HG03196 (cell line): ENCODE data around the gene CCL17.
"Not testable (repeated sequence)": the region's sequence is repeated elsewhere in the genome, so short reads cannot be mapped to it uniquely, and the experiment has no call there.

ENCODE experiments used
- ATAC-seq: cut with Tn5 transposase; IDR thresholded peaks from one replicate; pipeline ENCODE4 v1.9.1; 2021; ENCODE audit not compliant: unreplicated experiment

Gene CCL17

DNA sequence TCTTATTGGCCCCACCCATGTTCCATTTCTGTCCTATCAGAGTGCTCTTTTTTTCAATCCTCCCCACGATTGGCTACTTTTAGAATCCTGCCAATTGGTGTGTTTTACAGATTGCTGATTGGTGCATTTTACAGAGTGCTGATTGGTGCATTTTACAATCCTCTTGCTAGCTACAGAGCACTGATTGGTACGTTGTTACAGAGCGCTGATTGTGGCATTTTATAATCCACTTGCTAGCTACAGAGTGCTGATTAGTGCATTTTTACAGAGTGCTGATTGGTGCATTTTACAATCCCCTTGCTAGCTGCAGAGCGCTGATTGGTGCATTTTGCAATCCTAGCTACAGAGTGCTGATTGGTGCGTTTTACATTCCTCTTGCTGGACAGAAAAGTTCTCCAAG, 9.5 kb upstream of the CCL17 start:
- ATAC-seq: no peak

DNA sequence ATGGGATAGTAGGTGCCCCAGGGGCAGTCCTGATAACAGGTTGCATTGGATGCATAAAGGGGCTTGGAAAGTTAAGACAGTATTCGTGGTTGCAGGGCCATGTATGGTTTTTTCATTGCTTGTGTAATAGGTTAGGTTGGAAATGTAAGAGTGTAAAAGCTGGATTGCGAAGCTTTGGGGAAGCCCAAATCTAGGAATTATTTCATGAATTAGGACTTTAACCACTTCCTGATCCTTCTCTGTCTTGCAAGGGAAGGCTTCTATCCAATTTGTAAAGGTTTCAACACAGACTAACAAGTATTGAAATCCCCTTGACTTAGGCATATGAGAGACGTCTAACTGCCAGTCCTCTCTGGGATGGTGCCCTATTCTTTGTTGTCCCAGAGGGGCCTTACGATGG, 7.8 kb upstream of the CCL17 start:
- no peak for ATAC-seq

DNA sequence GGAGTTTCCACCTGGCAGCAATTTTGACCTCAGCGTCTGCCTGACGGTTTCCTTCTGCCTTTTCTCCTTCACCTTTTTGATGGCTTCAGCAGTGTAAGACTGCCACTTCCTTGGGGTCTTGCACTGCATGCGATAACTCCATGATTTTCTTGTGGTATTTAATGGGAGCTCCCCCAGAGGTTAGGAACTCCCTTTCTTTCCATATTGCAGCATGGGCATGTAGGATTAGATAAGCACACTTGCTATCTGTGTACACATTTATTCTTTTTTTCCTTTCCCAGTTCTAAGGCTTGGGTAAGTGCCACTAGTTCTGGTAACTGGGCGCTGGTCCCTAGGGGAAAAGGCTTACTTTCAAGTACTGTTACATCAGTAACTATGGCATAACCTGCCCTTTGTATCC, 7.1 kb upstream of the CCL17 start:
- ATAC-seq: not testable (repeated sequence)

DNA sequence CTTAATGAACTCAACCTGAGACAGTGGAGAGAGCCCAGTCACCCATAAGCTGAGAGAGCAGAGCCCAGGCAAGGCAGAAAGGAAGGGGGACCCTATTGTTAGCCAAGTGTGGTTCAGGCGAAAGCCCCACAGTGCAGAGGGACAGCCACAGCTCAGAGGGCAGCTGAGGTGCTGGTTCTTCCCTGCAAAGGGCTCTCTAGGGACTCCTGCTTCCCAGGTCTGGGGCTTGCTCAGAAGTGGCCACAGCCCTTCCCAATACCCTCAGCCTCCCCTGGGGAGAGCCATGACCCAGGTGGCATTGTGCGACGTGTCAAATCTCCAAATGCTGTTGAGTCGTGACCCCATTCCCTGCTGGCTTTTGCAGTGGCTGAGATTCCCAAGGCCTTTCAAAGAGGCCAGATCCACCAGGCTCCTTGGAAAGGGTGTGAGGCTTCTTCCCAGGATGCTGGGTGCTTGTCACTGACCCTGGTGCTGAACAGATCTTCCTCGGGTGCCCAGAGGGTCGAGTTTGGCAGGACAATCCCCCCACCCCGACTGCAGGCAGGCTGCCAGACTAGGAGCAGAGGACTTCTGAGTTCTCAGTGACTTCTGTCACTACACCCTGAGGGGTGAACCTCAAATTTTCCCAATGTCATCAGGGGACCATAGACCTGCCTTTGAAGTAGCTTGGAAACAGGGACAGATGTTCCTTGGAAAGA, 2.5 kb upstream of the CCL17 start:
- no peak for ATAC-seq

DNA sequence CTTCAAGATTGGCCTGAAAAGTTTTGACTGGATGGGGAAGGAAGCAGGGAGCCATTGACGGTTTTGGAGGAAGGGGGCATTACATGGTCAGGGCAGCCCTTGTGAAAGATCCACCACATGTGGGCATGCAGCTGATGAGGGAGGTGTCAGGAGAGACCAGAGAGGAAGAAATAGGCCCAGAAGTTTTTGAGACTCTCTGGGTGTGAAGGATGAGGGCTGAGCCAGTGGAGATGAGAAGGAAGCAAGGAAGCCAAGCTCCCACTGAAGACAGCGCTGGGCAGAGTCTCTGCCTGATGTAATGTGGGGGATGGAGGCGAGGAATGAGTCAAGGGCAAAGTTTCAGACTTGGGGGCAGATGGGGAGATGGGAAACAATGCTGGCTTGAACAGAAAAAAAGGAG, 530 bp downstream of the CCL17 start:
- ATAC-seq: no peak

DNA sequence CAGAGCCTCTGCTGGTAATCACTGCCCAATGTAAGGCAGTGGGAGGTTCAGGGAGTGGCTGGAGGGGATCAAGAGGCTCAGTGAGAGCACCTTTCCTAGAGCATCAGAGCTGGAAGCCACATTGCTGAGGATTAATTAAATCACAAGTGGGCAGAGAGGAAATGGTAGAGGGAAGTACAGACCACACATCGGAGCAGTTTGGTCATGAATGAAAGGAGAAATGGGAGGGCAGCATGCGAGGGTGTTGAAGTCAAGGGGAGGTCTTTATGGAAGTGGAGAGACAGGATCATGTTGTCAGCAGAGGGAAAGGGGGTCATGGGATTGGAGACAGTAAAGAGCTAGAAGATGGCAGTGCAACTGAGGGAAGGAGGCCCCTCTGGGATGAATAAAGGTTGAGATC, 2.3 kb downstream of the CCL17 start:
- ATAC-seq: no peak

DNA sequence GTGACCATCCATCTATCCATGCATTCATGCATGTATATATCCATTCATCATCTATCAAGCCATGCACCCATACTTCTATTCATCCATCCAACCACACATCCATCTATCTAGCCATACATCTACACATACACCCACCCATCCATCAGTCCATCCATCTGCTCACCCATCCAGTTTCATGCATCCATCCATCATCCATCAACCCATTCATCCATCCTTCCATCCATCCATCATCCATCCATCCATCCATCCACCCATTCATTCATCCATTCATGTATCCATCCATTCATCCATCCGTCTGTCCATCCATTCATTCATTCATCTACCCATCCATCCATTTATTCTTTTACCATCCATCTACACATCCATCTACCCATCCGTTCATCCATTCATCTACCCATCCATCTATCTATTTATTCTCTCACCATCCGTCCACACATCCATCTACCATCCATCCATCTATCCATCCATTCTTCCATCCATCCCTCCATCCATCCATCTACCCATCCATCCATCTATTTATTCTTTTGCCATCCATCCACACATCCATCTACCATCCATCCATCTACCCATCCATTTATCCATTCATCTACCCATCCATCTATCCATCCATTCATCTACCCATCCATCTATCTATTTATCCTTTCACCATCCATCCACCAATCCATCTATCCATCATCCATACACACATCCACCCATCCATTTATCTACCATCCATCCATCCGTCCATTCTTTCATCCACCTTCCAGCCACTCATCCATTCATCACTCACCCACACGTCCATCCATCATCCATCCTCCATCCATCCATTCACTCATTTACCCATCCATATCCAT, 3.2 kb downstream of the CCL17 start:
- no peak for ATAC-seq

DNA sequence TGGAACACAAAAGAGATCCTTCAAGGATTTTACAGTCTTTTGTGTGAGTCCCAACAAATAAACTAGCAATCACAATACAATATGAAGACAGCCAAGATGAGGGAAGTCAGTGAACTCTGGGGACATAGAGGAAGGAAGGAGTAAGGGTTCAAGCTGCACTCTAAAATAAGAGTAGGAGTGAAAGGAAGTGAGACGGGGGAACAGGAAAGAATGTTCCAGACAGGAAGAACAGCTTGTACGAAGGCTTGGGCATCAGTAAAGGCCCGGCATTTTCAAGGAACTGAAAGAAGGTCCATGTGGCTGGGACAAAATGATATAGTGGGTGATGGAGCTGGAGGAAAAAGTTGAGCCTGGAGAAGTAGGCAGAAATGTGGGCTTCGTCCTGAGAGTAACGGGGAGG, 4.5 kb downstream of the CCL17 start:
- no peak for ATAC-seq

DNA sequence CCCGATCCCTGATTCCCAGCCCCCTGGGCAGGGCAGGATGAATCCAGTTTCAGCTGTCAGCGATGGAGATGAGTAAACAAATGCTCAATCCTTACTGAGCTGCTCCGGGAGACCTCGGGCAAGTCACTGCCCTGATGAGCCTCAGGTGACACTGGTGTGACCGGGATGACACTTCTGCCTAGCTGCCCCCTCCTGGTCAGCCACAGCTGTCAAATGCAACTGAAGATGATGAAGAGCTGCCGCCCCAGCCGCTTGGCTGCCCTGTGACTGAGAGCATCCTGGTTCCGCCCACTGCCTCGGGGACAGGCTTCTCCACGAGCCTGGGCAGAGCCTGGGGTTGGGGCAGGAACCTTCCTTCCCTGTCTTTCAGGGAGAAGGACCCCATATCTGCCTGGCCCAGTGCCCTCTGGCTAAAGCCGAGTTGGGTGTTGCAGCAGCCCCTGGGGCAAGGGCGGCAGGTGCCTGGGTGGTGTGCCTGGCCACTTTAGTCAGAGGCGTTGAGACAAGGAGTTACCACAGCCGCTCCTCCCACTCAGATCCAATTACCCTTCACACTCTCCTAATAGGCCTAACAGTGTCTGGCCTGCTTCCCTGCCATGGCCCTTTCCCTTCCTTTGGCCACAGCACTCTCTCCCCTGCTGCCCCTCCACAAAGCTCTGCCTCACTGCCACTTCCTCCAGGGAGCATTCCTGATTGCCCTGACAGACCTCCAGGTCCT, 5.5 kb downstream of the CCL17 start:
- no peak for ATAC-seq

DNA sequence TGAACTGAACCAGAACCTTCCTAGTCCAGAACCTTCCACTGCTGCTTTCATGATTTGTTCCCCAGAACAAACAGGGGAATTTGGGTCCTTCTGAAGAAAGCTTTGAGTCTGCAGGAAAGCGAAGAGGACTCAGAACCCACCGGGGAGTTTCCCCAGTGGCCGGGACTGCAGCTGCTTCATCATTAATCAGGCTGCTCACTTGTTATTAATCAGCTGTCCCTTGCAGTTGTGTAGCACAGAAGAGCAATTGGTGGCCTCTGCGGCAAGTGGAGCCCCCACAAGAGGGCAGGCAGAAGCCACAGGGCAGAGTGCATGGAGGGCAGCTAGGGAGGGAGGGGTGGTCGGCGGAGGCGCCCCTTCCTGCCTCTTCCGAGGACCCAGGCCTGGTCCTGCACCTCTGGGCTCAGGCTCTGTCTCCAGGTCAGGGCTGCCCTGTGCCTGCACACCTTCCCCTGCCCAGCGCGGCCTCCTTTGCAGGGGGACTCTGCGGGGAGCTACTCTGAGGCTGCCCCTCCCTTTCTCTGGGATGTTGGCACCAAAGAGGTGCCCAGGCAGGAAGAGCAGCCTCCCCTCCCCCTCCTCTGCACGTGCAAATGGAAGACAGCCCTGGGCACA, 6.9 kb downstream of the CCL17 start:
- no peak for ATAC-seq

DNA sequence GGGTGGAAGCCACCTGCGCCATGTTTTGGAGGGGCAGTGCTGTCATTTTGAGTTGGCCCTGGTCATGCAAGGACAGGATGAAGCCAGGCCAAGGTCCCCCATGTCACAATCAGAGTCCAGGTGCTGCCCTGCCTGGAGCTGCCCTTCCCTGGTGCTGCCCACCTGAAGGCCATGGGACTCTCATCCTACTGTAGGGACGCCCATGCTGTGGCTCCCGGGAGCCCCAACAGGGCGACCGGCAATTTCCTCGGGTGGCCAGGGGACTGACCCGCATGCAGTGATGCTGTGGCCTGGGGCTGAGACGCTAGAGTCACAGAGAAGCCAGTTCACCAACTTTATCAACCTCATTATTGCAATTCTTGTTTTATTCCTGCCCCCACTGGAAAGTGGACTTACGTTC, 8.0 kb downstream of the CCL17 start:
- no peak for ATAC-seq

DNA sequence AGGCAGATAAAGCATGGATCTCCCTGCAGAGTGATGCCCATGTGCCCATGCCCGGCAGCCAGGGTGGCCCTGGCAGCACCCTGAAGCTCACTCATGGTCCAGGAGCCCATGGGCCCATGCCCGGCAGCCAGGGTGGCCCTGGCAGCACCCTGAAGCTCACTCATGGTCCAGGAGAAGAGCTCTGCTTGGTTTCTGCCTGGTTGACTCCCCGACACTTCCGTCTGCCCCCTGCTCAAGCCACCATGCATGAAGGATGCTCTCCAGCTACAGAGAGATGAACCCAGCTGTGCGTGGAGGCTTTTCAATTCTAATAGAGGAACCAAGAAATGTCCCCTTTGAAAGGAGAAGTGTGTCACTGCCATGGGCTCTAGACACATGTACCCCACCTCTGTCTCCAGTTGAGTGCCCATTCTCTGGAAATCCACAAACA, 8.7 kb downstream of the CCL17 start:
- ATAC-seq: no peak

DNA sequence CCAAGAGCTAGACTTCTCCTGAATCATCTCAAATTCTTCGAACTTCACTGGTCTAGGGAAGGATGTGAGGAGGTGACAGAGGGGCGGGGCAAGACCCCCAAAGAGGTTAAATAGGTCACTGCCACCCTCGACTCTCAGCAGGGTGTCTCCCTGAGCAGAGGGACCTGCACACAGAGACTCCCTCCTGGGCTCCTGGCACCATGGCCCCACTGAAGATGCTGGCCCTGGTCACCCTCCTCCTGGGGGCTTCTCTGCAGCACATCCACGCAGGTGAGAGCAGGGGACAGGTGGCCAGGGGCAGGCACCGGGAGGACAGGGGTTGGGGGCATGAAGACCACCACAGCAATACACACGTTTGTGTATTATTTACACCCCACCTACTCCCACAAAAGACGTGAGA, 9.2 kb downstream of the CCL17 start:
- no peak for ATAC-seq

DNA sequence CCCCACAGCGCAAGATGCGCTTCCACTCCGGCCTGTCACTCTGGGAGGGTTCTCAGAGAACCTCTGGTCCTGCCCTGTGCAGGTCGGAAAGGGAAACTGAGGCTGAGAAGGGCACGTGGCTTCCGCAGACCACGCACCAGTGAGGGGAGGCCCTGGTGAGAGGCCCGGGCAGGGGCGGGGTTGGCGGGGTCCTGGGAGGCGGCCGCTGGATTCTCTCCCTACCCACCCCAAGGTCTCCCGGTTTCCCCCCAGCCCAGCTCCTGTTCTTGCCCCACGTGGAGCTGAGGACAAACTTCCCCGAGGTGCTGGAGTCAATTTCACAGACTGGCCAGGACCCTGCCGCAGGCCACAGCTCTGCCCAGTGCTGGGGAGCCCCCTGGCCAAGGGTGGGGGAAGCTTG, 11.5 kb downstream of the CCL17 start:
- no peak for ATAC-seq

DNA sequence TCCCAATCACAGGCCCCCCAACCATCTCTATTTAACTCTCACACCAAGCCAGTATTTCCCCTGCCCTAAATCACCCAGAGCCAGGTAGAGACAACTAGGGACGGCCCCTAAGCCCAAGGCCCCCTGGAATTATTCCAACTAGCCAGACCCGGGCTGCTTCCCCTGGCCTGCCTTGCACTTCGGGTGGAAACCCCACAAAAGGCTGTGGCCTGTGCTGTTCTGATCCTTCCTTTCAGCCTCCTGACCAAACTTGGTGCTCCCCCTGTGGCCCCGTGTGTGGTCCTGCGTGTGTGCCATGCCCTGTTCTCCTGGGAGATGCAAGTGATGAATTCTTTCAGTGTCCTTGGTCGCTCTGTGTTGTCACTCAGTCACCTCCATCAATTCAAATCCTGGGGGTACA, 14.9 kb downstream of the CCL17 start:
- no peak for ATAC-seq

DNA sequence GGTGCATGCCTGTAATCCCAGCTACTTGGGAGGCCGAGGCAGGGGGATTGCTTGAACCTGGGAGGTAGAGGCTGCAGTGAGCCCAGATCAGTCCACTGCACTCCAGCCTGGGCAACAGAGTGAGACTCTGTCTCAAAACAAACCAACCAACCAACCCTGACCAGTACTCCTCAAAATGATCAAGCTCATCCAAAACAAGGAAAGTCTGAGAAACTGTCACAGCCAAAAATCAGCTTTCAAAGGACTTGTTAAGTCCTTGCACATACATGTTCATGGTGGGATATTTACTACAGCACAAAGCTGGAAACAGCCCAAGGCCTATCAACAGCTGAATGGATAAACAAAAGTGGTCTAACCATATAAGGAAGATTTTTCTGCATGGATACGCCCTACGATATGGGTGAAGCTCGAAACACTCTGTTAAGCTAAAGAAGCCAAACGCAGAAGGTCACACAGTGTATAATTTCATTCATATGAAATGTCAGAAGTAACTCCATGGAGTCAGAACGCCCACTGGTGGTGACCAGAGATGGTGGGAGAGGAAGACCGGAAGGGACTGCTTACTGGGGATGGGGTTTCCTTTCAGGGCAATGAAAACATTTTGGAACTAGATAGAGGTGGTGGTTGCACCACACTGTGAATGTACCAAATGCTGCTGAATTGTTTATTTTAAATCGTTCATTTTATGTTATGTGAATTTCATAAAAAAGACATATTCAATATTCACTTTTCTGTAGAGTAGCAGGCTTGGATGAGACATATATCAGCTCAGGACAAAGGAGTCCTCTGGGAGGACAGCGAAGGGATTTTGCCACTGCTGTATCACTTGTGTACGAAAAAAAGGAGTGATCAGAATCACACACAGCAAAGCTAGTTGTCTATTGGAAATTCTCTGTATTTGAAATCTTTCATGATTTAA, 17.7 kb downstream of the CCL17 start:
- ATAC-seq: no peak

DNA sequence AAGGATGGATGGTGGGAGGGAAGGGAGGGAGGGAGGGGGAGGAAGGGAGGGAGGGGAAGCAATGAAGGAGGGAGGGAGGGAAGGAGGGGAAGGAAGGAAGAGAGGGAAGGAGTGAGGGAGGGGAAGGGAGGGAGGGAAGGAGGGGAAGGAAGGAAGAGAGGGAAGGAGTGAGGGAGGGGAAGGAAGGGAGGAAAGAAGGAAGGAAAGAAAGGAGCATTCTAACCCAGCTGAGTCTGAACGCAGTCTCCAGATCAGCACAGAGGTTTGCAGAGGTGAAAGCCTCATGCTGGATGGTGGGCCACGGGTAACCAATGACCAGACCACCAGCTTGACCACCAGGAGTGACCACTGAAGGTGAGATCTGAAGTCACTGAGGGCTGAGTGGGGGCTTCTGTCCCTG, 18.6 kb downstream of the CCL17 start:
- no peak for ATAC-seq

DNA sequence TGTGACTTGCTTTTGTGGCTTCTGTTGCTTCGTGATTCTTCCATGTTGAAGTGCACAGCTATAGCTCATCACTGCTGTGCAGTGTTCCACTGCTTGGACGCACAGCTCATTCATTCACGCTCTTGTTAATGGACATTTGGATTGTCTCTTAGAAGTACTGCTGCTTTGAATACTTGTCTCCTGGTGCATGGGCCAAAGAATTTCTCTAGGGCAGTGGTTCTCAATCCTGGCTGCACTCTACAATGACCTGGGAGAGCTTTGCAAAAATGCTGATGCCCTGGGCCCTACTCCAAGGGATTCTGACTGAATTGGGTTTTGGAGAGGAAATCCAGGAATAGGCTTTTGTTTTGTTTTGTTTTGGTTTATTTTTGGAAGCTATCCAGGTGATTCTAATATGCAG, 20.0 kb downstream of the CCL17 start:
- ATAC-seq: no peak

DNA sequence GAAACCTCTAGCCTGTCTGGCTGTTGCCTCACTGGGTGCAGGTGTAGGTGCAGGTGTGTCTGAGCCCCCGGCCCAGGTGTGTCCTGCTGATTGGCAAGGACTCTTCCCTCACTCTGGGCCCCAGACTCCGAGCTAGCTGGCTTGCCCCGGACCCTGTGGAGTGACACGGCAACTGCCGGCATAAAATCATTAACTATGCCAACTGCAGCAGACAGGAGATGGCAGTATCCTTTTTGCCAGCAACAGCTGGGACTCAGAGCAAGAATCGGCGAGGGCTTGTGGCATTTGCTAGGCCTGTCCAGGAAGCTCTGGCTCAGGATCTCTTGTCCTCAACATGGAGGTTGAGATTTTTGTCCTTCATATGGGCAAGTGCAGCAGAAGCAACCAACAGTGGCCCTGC, 21.8 kb downstream of the CCL17 start:
- no peak for ATAC-seq

DNA sequence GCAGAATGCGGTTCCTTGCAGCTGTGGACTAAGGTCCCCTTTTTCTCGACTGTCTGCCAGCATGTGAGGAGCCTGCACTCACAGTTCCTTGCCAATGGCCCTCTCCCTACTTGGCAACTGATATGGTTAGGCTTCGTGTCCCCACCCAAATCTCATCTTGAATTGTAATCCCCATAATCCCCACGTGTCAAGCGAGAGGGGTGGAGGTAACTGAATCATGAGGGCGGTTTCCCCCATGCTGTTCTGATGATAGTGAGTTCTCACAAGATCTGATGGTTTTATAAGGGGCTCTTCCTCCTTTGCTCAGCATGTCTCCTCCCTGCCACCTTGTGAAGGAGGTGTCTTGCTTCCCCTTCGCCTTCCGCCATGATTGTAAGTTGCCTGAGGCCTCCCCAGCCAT, 22.7 kb downstream of the CCL17 start:
- no peak for ATAC-seq

DNA sequence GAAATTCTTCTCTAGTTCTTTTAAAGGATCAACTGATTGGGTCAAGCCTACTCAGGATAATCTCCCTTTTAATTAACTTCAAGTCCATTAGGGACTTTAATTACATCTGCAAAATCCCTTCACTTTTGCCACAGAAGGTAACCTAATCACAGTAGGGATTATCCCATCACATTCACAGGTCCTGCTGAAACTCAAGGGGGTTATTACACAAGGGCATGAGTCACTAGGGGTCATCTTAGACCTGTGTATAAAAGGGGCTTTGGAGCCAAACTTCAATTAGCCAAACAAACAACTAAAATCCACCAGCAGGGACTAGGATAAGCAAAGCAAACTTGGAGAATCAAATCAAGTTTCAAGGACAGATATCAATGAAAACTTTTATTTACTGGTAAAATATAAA, 23.3 kb downstream of the CCL17 start:
- no peak for ATAC-seq
